Ramos (cell line): ENCODE measurements around the gene CDK5RAP1.

Experiments used
- in situ Hi-C: fragments of 300-500 bp; cut with MboI; formaldehyde crosslinking; loops from one replicate; pipeline ENCODE4 v1.14.3; 2022; ENCODE audit warnings: low sequenced_read_pairs; ENCODE audit not compliant: unreplicated experiment

Gene CDK5RAP1

GRCh38 chr20:33337531-33338165 lies 63.7 kb downstream of the CDK5RAP1 start:
- in situ Hi-C loops, result no loop called here

- in situ Hi-C loops, result no loop called here
These were observed 64.2 kb downstream of the CDK5RAP1 start for GRCh38 chr20:33337119-33337518.

GRCh38 chr20:33336375-33336774 lies 64.9 kb downstream of the CDK5RAP1 start:
- in situ Hi-C loops, result no loop called here

- in situ Hi-C loops, result no loop called here
These were observed 67.2 kb downstream of the CDK5RAP1 start for GRCh38 chr20:33334111-33334510.

- in situ Hi-C loops, result no loop called here
These were observed 67.7 kb downstream of the CDK5RAP1 start for GRCh38 chr20:33333616-33334015.

- in situ Hi-C loops, result no loop called here
These were observed 68.3 kb downstream of the CDK5RAP1 start for GRCh38 chr20:33332905-33333456.

GRCh38 chr20:33328157-33329137 lies 72.9 kb downstream of the CDK5RAP1 start:
- in situ Hi-C loops, result no loop called here

GRCh38 chr20:33325350-33325749 lies 76.0 kb downstream of the CDK5RAP1 start:
- in situ Hi-C loops, result no loop called here

- in situ Hi-C loops, result no loop called here
These were observed 78.1 kb downstream of the CDK5RAP1 start for GRCh38 chr20:33323236-33323635.

- in situ Hi-C loops, result no loop called here
These were observed 78.9 kb downstream of the CDK5RAP1 start for GRCh38 chr20:33322456-33322855.

GRCh38 chr20:33320006-33320405 lies 81.3 kb downstream of the CDK5RAP1 start:
- in situ Hi-C loops, result no loop called here

- in situ Hi-C loops, result no loop called here
These were observed 83.3 kb downstream of the CDK5RAP1 start for GRCh38 chr20:33318096-33318429.

- in situ Hi-C loops, result no loop called here
These were observed 83.8 kb downstream of the CDK5RAP1 start for GRCh38 chr20:33317424-33318095.

- in situ Hi-C loops, result no loop called here
These were observed 84.4 kb downstream of the CDK5RAP1 start for GRCh38 chr20:33316958-33317357.

- in situ Hi-C loops, result no loop called here
These were observed 85.0 kb downstream of the CDK5RAP1 start for GRCh38 chr20:33316343-33316742.

- in situ Hi-C loops, result no loop called here
These were observed 87.5 kb downstream of the CDK5RAP1 start for GRCh38 chr20:33313686-33314314.

- in situ Hi-C loops, result no loop called here
These were observed 88.7 kb downstream of the CDK5RAP1 start for GRCh38 chr20:33312583-33312982.

GRCh38 chr20:33311996-33312395 lies 89.3 kb downstream of the CDK5RAP1 start:
- in situ Hi-C loops, result no loop called here

GRCh38 chr20:33311011-33311410 lies 90.3 kb downstream of the CDK5RAP1 start:
- in situ Hi-C loops, result no loop called here

GRCh38 chr20:33310327-33310899 lies 90.9 kb downstream of the CDK5RAP1 start:
- in situ Hi-C loops, result no loop called here
